ENCODE results near the gene OR1J2.
"Not testable (repeated sequence)": the region's sequence is repeated elsewhere in the genome, so short reads cannot be mapped to it uniquely, and the experiment has no call there.

Gene OR1J2

DNA sequence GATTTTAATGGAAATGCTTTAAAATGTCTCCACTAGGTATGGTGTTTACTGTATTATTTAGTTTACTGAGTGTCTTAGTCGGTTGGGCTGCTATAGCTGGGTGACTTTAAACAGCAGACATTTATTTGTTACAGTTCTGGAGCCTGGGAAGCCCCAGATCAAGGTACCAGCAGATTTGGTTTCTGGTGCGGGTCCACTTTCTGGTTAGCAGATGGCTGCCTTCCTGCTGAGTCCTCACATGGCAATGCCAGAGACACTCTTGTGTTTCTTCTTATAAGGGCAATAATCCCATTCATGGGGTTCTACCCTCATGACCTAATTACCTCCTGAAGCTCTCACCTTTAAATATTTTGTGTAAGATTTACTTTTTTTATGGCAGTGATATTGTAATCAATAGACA is 7.6 kb downstream of the OR1J2 start:
- Histone ChIP-seq H3K9me3 (ENCODE audit: low read length) (no peaks in the 10 kb centered on the region), H3K4me1 (ENCODE audit: insufficient read depth, low read length) (no peaks in the 10 kb centered on the region), H2AFZ (ENCODE audit: low read depth, low read length) (no peak overlapping the region), H3K27me3 (ENCODE audit: insufficient read depth, low read length) (peaks cover 2% of the 10 kb centered on the region), H3K36me3 (ENCODE audit: insufficient read depth, low read length) (no peaks in the 10 kb centered on the region), H3K4me3 (ENCODE audit: low read length) (no peak overlapping the region)

GRCh38 chr9:122518841-122519240 is 8.2 kb downstream of the OR1J2 start, which contains the start of gene OR1J4:
TSS of gene OR1J4 (plus strand) at chr9:122519141. CDS start at chr9:122519141, 0 bp downstream.
- Histone ChIP-seq H3K4me3 (ENCODE audit: low read length) (no peak within 1 kb of the TSS), H3K9me3 (ENCODE audit: low read length) (no peaks in the 10 kb centered on the region), H3K27me3 (ENCODE audit: insufficient read depth, low read length) (peaks cover 2% of the 10 kb centered on the region), H2AFZ (ENCODE audit: low read depth, low read length) (no peak within 1 kb of the TSS), H3K36me3 (ENCODE audit: insufficient read depth, low read length) (no peaks in the 10 kb centered on the region), H3K4me1 (ENCODE audit: insufficient read depth, low read length) (no peaks in the 10 kb centered on the region)

DNA sequence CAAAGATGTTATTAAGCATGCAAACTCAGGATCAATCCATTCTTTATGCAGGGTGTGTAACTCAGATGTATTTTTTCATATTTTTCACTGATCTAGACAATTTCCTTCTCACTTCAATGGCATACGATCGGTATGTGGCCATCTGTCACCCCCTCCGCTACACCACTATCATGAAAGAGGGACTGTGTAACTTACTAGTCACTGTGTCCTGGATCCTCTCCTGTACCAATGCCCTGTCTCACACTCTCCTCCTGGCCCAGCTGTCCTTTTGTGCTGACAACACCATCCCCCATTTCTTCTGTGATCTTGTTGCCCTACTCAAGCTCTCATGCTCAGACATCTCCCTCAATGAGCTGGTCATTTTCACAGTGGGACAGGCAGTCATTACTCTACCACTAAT is 8.8 kb downstream of the OR1J2 start:
- peaks cover 2% of the 10 kb centered on the region for H3K27me3 ChIP-seq (ENCODE audit: insufficient read depth, low read length)
- H3K4me3 ChIP-seq (ENCODE audit: low read length), result no peak overlapping the region
- no peaks in the 10 kb centered on the region for H3K9me3 ChIP-seq (ENCODE audit: low read length)
- H3K36me3 ChIP-seq (ENCODE audit: insufficient read depth, low read length), result no peaks in the 10 kb centered on the region
- H2AFZ ChIP-seq (ENCODE audit: low read depth, low read length), result no peak overlapping the region
- H3K4me1 ChIP-seq (ENCODE audit: insufficient read depth, low read length), result no peaks in the 10 kb centered on the region

DNA sequence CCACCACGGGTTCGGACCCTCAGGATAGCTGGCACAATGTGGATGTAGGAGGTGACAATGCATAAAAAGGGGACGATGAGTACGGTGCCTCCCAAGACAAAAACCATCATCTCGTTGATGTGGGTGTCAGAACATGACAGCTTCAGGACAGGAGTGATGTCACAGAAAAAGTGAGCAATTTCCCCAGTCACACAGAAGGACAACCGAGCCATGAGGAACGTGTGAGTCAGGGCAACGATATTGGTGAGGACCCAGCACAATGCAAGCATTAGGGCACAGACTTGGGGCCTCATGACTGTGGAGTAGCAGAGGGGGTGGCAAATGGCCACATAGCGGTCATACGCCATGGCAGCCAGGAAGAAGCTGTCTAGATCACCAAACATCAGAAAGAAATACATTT is 16.0 kb downstream of the OR1J2 start:
- no peaks in the 10 kb centered on the region for H3K4me1 ChIP-seq (ENCODE audit: insufficient read depth, low read length)
- H3K9me3 ChIP-seq (ENCODE audit: low read length), result no peaks in the 10 kb centered on the region
- H2AFZ ChIP-seq (ENCODE audit: low read depth, low read length), result no peak overlapping the region
- peaks cover 6% of the 10 kb centered on the region for H3K27me3 ChIP-seq (ENCODE audit: insufficient read depth, low read length)
- no peaks in the 10 kb centered on the region for H3K36me3 ChIP-seq (ENCODE audit: insufficient read depth, low read length)
- H3K4me3 ChIP-seq (ENCODE audit: low read length), result no peak overlapping the region

DNA sequence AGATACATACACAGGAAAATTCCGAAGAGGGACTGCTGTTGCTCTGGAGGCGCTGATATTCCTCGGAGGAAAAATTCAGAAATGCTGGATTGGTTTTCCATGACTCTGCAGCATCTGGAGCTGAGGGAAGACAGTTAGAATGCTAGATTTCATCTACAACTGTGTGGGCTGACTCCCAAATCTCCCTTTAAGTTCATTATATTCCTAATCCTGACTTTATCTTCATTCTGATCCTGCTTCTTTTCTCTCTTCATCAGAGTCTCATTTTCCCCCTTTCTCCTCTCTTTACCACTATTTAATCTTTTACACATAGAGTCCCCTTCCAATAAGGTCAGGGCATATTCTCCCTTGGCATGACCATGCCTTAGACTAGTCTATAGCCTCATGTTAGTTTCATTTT is 16.6 kb downstream of the OR1J2 start, which contains the start of gene OR1N1:
OR1N1 (minus strand) TSS at position 101 of the 400 bp plus-strand sequence; CDS start at position 101, 0 bp downstream.
- Histone ChIP-seq H2AFZ (ENCODE audit: low read depth, low read length) (no peak within 1 kb of the TSS), H3K4me3 (ENCODE audit: low read length) (no peak within 1 kb of the TSS), H3K27me3 (ENCODE audit: insufficient read depth, low read length) (peaks cover 6% of the 10 kb centered on the region), H3K9me3 (ENCODE audit: low read length) (no peaks in the 10 kb centered on the region), H3K36me3 (ENCODE audit: insufficient read depth, low read length) (no peaks in the 10 kb centered on the region), H3K4me1 (ENCODE audit: insufficient read depth, low read length) (no peaks in the 10 kb centered on the region)

DNA sequence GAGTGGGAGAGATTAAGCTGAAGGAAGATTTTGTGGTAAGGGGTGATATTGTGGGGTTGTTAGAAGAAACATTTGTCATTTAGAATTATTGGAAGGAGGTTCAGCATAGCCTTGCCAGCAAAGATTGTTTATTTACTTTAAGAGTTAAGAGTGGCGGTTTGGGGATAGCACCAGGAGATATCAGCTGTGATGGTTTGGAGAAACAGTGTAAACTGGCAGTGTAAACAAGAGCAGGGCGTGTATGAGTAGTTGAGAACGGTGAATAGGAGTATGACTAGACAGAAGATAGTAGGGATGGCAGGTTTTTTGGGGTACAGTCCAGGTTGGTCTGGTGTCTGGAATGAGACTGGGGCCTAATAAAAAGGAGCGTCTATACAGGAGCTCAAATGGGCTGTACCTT is 20.6 kb downstream of the OR1J2 start:
- H3K9me3 ChIP-seq (ENCODE audit: low read length); H3K4me3 ChIP-seq (ENCODE audit: low read length); H2AFZ ChIP-seq (ENCODE audit: low read depth, low read length); H3K4me1 ChIP-seq (ENCODE audit: insufficient read depth, low read length); H3K36me3 ChIP-seq (ENCODE audit: insufficient read depth, low read length); H3K27me3 ChIP-seq (ENCODE audit: insufficient read depth, low read length): not testable (repeated sequence)

DNA sequence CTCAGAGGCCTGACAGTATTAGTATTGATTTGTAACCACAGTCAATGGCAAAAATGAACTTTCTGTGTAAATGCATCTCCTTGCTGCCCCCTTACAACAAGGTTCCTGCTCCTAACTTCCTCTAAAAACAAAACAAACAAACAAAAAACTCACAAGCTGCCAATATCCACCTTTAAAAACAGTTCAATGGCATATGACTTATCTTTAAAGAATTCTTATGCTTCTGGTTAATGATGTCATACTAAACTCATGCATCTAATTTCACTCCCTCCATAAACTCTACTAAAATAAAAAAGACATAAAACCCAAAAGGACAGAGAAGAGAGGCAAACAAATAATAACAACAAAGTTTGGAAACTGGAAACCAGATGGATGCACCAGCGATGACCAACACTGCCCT is 25.5 kb downstream of the OR1J2 start:
- Histone ChIP-seq H3K9me3 (ENCODE audit: low read length) (no peaks in the 10 kb centered on the region), H2AFZ (ENCODE audit: low read depth, low read length) (no peak overlapping the region), H3K4me1 (ENCODE audit: insufficient read depth, low read length) (no peaks in the 10 kb centered on the region), H3K36me3 (ENCODE audit: insufficient read depth, low read length) (no peaks in the 10 kb centered on the region), H3K27me3 (ENCODE audit: insufficient read depth, low read length) (peaks cover 4% of the 10 kb centered on the region), H3K4me3 (ENCODE audit: low read length) (no peak overlapping the region)

DNA sequence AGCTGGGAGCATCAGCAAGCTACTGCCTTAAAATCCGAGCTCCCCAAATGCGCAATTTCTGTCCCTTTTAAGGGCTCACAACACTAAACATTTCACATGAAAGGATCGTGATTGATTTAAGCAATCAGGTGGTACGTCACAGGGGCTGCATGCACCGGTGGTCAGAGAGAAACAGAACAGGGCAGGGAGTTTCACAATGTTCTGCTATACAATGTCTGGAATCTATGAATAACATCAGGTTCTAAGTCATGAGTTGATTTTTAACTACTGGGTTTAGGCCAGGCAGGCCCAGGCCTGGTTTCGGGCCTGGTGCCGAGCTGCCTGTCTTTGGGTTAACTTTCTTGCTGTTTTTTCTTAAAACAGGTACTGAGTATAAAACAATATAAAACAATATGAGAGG is 26.5 kb downstream of the OR1J2 start:
- not testable (repeated sequence) for H2AFZ ChIP-seq (ENCODE audit: low read depth, low read length); H3K9me3 ChIP-seq (ENCODE audit: low read length); H3K27me3 ChIP-seq (ENCODE audit: insufficient read depth, low read length); H3K4me1 ChIP-seq (ENCODE audit: insufficient read depth, low read length); H3K4me3 ChIP-seq (ENCODE audit: low read length); H3K36me3 ChIP-seq (ENCODE audit: insufficient read depth, low read length)

DNA sequence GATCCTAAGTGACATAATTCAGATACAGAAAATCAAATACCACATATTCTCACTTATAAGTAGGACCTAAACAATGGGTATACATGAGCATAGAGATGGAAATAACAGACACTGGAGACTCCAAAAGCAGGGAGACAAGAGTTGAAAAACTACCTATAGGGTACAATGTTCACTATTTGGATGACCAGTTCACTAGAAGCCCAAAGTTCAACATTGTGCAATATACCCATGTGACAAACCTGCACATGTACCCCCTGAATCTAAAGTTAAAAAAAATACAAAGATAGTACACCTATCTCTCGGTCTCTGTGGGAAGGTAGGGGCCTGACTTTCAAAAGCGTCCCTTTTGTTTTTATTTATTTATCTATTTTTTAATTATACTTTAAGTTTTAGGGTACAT is 28.2 kb downstream of the OR1J2 start:
- Histone ChIP-seq H3K36me3 (ENCODE audit: insufficient read depth, low read length) (no peaks in the 10 kb centered on the region), H3K4me1 (ENCODE audit: insufficient read depth, low read length) (no peaks in the 10 kb centered on the region), H3K27me3 (ENCODE audit: insufficient read depth, low read length) (peaks cover 2% of the 10 kb centered on the region), H2AFZ (ENCODE audit: low read depth, low read length) (no peak overlapping the region), H3K4me3 (ENCODE audit: low read length) (no peak overlapping the region), H3K9me3 (ENCODE audit: low read length) (no peaks in the 10 kb centered on the region)

DNA sequence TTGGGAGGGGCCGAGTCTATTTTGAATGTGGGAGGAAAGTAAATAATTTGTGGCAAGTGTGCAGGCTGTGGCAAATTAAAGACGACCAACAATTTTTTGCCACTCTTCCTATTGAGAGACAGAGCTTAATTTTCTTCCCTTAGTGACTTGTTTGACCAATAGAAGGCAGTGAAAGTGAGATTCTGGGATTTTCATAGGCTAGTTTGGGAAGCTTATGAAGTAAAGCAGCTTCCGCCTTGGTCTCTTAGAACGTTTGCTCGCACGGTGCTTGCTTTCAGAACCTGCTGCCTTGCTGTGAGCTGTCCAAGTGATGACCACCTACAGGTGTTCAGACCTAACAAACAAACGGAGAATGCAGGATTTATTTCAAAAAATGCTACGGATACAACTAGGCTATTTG is 35.6 kb downstream of the OR1J2 start:
- Histone ChIP-seq H3K4me3 (ENCODE audit: low read length) (no peak overlapping the region), H3K9me3 (ENCODE audit: low read length) (no peaks in the 10 kb centered on the region), H3K4me1 (ENCODE audit: insufficient read depth, low read length) (no peaks in the 10 kb centered on the region), H3K36me3 (ENCODE audit: insufficient read depth, low read length) (no peaks in the 10 kb centered on the region), H3K27me3 (ENCODE audit: insufficient read depth, low read length) (peaks cover 2% of the 10 kb centered on the region), H2AFZ (ENCODE audit: low read depth, low read length) (no peak overlapping the region)

- H3K4me3 ChIP-seq (ENCODE audit: low read length), result no peak overlapping the region
- peaks cover 7% of the 10 kb centered on the region for H3K27me3 ChIP-seq (ENCODE audit: insufficient read depth, low read length)
- no peaks in the 10 kb centered on the region for H3K4me1 ChIP-seq (ENCODE audit: insufficient read depth, low read length)
- H3K36me3 ChIP-seq (ENCODE audit: insufficient read depth, low read length), result no peaks in the 10 kb centered on the region
- no peaks in the 10 kb centered on the region for H3K9me3 ChIP-seq (ENCODE audit: low read length)
- no peak overlapping the region for H2AFZ ChIP-seq (ENCODE audit: low read depth, low read length)
These were observed 40.8 kb downstream of the OR1J2 start for GRCh38 chr9:122551371-122551770.

DNA sequence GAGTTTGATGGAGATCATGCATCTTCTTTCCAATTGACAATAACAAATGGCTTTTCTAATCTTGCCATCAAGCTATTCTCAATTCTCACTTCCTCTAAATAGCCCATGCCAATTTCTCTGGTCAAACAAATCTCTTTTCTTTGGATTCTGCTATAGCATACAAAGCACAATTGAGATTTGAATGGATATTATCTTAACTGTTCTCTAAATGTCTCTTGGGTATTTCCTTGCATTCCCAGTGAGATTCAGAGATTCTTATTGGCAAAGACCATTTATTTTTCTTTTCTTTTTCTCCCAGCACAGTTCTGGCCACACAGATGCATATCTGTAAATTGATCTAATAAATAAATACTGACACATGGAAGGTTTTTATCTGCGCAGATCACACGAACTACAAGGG is 42.2 kb downstream of the OR1J2 start, which contains the start of gene OR1N2:
OR1N2 (plus strand) TSS at position 301 of the 400 bp plus-strand sequence. CDS start 100 bp downstream, outside the sequence.
- H3K4me3 ChIP-seq (ENCODE audit: low read length), result no peak within 1 kb of the TSS
- H2AFZ ChIP-seq (ENCODE audit: low read depth, low read length), result no peak within 1 kb of the TSS
- H3K36me3 ChIP-seq (ENCODE audit: insufficient read depth, low read length), result no peaks in the 10 kb centered on the region
- H3K9me3 ChIP-seq (ENCODE audit: low read length), result no peaks in the 10 kb centered on the region
- no peaks in the 10 kb centered on the region for H3K4me1 ChIP-seq (ENCODE audit: insufficient read depth, low read length)
- H3K27me3 ChIP-seq (ENCODE audit: insufficient read depth, low read length), result peaks cover 7% of the 10 kb centered on the region
